ENCODE data around the gene DDX20.

GRCh38 chr1:111733183-111733991, 22.3 kb upstream of the DDX20 start:
- TF ChIP-seq GABPA (IDR thresholded peaks at IDR 0.05; ENCODE audit: low read depth) (no peak), CTCF (IDR thresholded peaks at IDR 0.05) (no peak), RCOR1 (IDR thresholded peaks at IDR 0.05; ENCODE audit: low read length) (no peak), FOSL2 (IDR thresholded peaks at IDR 0.05; ENCODE audit: borderline replicate concordance, low read depth) (no peak), EP300 (IDR thresholded peaks at IDR 0.05; ENCODE audit: borderline replicate concordance in 1 of 2, low read depth in 1 of 2, low read length in 1 of 2) (no peak), POLR2AphosphoS5 (IDR thresholded peaks at IDR 0.05; ENCODE audit: low read depth, low read length) (no peak), TAF1 (IDR thresholded peaks at IDR 0.05; ENCODE audit: borderline replicate concordance, low read depth, low read length) (no peak)

Data from SK-N-SH (cell line).